Measurements from ENCODE around the gene SEPHS2.
"Not testable (repeated sequence)": the region's sequence is repeated elsewhere in the genome, so short reads cannot be mapped to it uniquely, and the experiment has no call there.

The SEPHS2 gene

DNA sequence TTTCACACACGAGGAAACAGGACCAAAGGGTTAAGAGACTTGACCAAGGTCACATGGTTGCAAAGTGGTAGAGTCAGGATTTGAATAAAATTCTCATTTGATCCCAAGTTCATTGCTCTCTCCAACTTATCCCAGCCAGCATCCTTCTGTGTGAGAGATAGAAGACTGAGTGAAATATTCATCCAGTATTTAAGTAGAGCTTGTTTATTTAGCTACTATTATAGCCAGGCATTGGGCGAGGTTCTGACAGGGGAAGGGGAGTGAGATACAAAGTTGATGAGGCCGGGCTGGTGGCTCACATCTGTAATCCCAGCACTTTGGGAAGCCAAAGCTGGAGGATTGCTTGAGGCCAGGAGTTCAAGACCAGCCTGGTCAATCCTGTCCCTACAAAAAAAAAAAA is 31.3 kb upstream of the SEPHS2 start:
- peak overlapping the region; percentile 75 for H3K27ac Mint-ChIP-seq
- peak overlapping the region; percentile 61 for H3K4me3 Mint-ChIP-seq
- H3K9me3 Mint-ChIP-seq (ENCODE audit: low read depth), result no peaks in the 10 kb centered on the region
- H3K27me3 Mint-ChIP-seq, result no peaks in the 10 kb centered on the region
- peaks cover 64% of the 10 kb centered on the region for H3K4me1 Mint-ChIP-seq (ENCODE audit: low read depth)
- peaks cover 12% of the 10 kb centered on the region for H3K36me3 Mint-ChIP-seq

DNA sequence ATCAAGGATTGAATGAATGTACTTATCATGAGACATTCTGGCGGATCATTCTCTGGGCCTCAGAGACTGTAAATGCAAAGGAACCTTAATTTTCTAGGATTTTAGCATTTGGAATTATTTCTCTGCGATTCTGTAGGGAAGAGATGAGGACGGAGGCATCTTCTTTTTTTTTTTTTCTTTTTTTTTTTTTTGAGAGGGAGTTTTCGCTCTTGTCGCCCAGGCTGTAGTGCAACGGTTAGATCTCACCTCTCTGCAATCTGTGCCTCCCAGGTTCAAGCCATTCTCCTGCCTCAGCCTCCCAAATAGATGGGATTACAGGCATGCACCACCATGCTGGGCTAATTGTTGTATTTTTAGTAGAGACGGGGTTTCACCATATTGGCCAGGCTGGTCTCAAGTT is 29.0 kb upstream of the SEPHS2 start:
- Mint-ChIP-seq H3K9me3 (ENCODE audit: low read depth) (no peaks in the 10 kb centered on the region), H3K36me3 (peaks cover 8% of the 10 kb centered on the region), H3K4me3 (peak overlapping the region; percentile 99), H3K4me1 (ENCODE audit: low read depth) (peaks cover 70% of the 10 kb centered on the region), H3K27ac (peak overlapping the region; percentile 86), H3K27me3 (no peaks in the 10 kb centered on the region)

DNA sequence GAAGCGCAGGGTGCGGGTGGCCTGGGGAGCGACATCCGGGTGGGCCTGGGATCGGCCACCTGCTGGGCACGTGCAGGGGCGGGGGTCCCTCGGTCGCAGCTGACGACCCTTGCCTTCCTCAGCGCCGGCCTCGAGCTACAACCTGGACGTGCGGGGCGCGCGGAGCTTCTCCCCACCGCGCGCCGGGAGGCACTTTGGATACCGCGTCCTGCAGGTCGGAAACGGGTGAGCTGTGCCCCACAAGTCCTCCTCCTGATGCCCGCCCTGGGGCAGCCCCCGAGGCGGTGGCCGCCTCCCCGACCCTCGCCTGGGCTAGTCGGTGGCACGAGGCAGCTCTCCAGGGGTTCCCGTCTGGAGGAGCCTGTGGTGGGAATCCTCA is 28.4 kb upstream of the SEPHS2 start:
- Mint-ChIP-seq H3K4me1 (ENCODE audit: low read depth) (peaks cover 71% of the 10 kb centered on the region), H3K27me3 (no peaks in the 10 kb centered on the region), H3K36me3 (peaks cover 8% of the 10 kb centered on the region), H3K9me3 (ENCODE audit: low read depth) (no peaks in the 10 kb centered on the region), H3K4me3 (peak overlapping the region; percentile 99), H3K27ac (peak overlapping the region; percentile 95)

DNA sequence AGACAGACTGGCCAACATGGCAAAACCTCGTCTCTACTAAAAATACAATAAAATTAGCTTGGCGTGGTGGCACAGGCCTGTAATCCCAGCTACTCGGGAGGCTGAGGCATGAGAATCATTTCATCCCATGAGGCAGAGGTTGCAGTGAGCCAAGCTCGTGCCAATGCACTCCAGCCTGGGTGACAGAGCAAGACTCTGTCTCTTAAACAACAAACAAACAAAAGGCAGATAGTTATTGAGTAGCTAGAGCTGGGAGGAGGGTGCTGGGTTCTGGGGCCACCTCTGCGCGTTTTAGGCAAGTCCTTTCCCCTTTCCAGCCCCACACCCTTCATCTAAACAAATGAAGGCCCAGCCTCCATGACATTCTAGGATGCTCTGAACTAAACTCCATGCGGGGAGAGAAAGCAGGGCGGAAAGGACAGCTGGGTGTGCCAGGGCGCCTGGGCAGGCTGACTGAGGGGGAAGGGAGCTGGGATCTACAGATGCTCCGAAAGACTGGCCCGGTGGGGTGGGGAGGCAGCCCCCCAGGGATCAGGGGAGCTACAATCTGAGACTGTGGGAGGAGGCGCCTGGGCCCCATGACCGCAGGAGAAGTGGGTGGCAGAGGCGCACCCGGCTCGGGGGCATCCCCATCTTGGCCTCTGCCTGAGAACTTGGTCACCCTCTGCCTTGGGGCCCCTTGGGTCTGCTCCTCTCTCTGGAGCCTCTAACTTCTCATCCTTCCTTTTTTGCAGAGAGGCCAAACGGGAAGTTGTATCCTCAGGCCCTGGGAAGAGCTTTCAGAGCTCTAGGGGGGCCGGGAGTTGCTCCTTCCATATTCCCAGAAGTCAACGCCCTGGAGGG is 27.8 kb upstream of the SEPHS2 start:
- peak overlapping the region; percentile 95 for H3K27ac Mint-ChIP-seq
- H3K4me3 Mint-ChIP-seq, result peak overlapping the region; percentile 99
- peaks cover 67% of the 10 kb centered on the region for H3K4me1 Mint-ChIP-seq (ENCODE audit: low read depth)
- H3K9me3 Mint-ChIP-seq (ENCODE audit: low read depth), result no peaks in the 10 kb centered on the region
- H3K27me3 Mint-ChIP-seq, result no peaks in the 10 kb centered on the region
- peaks cover 6% of the 10 kb centered on the region for H3K36me3 Mint-ChIP-seq

DNA sequence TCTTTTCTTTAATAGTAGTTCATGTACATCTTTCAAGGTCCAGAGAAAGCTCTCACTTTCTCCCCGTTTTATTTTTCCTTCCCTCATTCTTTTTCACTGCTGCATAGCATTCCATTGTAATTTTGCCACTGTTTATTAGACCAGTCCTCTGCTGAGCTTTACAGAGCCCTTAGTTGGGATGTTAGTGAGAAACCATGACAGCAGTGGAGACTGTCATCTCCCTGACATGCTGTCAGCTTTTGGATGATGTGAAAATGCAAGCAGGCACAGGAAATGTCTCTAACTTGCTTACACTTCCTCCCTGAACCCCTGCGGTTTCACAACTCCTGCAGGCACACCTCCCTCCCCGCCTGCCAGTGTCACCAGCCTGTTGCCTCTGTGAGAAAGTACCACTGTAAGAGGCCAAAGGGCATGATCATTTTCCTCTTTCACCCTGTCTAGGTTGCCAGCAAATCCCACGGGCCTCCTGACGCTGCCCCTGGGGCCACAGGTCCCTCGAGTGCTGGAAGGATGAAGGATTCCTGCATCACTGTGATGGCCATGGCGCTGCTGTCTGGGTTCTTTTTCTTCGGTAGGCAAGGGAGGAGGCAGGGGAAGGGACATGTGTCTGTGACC is 26.8 kb upstream of the SEPHS2 start, which contains the start of gene ITGAL:
ITGAL (plus strand) TSS at position 415 of the 615 bp plus-strand sequence; CDS start at position 511, 96 bp downstream.
- peak within 1 kb of the TSS; percentile 99 for H3K4me3 Mint-ChIP-seq
- H3K4me1 Mint-ChIP-seq (ENCODE audit: low read depth), result peaks cover 67% of the 10 kb centered on the region
- H3K27me3 Mint-ChIP-seq, result no peaks in the 10 kb centered on the region
- H3K9me3 Mint-ChIP-seq (ENCODE audit: low read depth), result no peaks in the 10 kb centered on the region
- H3K27ac Mint-ChIP-seq, result peak within 1 kb of the TSS; percentile 95
- H3K36me3 Mint-ChIP-seq, result peaks cover 6% of the 10 kb centered on the region

DNA sequence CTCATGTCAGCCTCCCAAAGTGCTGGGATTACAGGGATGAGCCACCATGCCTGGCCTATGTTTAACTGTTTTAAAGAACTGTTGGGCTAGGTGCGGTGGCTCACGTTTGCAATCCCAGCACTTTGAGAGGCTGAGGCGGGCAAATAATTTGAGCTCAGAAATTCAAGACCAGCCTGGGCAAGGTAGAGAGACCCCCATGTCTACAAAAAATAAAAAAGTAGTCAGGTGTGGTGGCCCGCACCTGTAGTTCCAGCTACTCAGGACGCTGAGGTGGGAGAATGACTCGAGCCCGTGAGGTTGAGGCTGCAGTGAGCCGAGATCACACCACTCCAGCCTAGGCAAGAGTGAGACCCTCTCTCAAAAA is 24.9 kb upstream of the SEPHS2 start:
- H3K27me3 Mint-ChIP-seq, result no peaks in the 10 kb centered on the region
- peaks cover 64% of the 10 kb centered on the region for H3K4me1 Mint-ChIP-seq (ENCODE audit: low read depth)
- H3K36me3 Mint-ChIP-seq, result peaks cover 6% of the 10 kb centered on the region
- H3K27ac Mint-ChIP-seq, result peak overlapping the region; percentile 90
- H3K4me3 Mint-ChIP-seq, result no peak overlapping the region
- no peaks in the 10 kb centered on the region for H3K9me3 Mint-ChIP-seq (ENCODE audit: low read depth)

DNA sequence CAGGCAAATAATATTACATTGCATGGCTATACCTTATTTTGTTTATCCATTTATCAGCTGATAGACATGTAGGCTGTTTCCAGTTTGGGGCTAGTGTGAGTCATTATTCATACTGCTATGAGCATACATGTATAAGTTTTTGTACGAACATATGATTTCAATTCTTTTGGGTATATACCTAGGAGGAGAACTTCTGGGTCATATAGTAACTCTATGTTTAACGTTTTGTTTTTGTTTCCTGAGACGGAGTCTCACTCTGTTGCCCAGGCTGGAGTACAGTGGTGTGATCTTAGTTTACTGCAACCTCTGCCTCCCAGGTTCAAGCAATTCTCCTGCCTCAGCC is 24.5 kb upstream of the SEPHS2 start:
- H3K27ac Mint-ChIP-seq, result peak overlapping the region; percentile 90
- peak overlapping the region; percentile 51 for H3K4me3 Mint-ChIP-seq
- H3K4me1 Mint-ChIP-seq (ENCODE audit: low read depth), result peaks cover 63% of the 10 kb centered on the region
- no peaks in the 10 kb centered on the region for H3K9me3 Mint-ChIP-seq (ENCODE audit: low read depth)
- peaks cover 2% of the 10 kb centered on the region for H3K36me3 Mint-ChIP-seq
- no peaks in the 10 kb centered on the region for H3K27me3 Mint-ChIP-seq

DNA sequence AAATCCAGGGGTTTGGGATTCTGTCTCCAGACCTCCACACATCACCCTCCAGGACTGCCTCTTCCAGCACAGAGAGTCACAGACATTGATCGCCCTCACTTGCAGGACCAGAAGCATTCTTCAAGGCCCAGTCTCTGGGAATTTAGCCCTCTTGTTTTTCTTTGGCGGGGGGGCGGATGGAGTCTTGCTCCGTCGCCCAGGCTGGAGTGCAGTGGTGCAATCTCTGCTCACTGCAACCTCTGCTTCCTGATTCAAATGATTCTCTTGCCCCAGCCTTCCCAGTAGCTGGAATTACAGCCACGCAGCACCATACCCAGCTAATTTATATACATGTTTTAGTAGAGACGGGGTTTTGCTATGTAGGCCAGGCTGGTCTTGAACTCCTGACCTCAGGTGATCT is 18.4 kb upstream of the SEPHS2 start:
- H3K4me3 Mint-ChIP-seq, result no peak overlapping the region
- H3K4me1 Mint-ChIP-seq (ENCODE audit: low read depth), result peaks cover 40% of the 10 kb centered on the region
- no peaks in the 10 kb centered on the region for H3K9me3 Mint-ChIP-seq (ENCODE audit: low read depth)
- no peaks in the 10 kb centered on the region for H3K36me3 Mint-ChIP-seq
- H3K27me3 Mint-ChIP-seq, result no peaks in the 10 kb centered on the region
- H3K27ac Mint-ChIP-seq, result no peak overlapping the region

DNA sequence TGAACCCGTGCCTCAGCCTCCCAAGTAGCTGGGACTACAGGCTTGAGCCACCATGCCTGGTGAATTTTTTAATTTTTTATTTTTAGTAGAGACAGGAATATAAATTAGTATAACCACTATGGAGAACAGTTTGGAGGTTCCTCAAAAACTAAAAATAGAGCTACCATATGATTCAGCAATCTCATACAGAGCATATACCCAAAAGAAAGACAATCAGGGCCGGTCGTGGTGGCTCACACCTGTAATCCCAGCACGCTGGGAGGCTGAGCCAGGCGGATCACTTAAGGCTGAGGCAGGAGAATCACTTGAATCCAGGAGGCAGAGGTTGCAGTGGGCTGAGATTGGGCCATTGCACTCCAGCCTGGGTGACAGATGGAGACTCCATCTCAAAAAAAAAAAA is 15.8 kb upstream of the SEPHS2 start:
- H3K27ac Mint-ChIP-seq; H3K4me3 Mint-ChIP-seq; H3K36me3 Mint-ChIP-seq; H3K9me3 Mint-ChIP-seq (ENCODE audit: low read depth); H3K27me3 Mint-ChIP-seq: not testable (repeated sequence)
- H3K4me1 Mint-ChIP-seq (ENCODE audit: low read depth), result peaks cover 57% of the 10 kb centered on the region

DNA sequence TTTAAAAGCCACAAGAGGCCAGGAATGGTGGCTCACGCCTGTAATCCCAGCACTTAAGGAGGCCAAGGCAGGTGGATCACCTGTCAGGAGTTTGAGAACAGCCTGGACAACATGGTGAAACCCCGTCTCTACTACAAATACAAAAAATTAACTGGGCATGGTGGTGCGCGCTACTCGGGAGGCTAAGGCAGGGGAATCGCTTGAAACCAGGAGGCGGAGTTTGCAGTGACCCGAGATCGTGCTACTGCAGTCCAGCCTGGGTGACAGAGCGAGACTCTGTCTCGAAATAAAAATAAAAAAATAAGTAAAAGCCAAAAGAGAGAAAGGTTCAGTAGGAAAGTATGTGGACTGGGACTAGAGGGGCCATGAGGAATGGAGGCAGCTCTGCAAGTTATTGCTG is 13.8 kb upstream of the SEPHS2 start:
- H3K27me3 Mint-ChIP-seq, result no peaks in the 10 kb centered on the region
- peaks cover 56% of the 10 kb centered on the region for H3K4me1 Mint-ChIP-seq (ENCODE audit: low read depth)
- H3K36me3 Mint-ChIP-seq, result no peaks in the 10 kb centered on the region
- peak overlapping the region; percentile 93 for H3K27ac Mint-ChIP-seq
- H3K4me3 Mint-ChIP-seq, result peak overlapping the region; percentile 75
- no peaks in the 10 kb centered on the region for H3K9me3 Mint-ChIP-seq (ENCODE audit: low read depth)

DNA sequence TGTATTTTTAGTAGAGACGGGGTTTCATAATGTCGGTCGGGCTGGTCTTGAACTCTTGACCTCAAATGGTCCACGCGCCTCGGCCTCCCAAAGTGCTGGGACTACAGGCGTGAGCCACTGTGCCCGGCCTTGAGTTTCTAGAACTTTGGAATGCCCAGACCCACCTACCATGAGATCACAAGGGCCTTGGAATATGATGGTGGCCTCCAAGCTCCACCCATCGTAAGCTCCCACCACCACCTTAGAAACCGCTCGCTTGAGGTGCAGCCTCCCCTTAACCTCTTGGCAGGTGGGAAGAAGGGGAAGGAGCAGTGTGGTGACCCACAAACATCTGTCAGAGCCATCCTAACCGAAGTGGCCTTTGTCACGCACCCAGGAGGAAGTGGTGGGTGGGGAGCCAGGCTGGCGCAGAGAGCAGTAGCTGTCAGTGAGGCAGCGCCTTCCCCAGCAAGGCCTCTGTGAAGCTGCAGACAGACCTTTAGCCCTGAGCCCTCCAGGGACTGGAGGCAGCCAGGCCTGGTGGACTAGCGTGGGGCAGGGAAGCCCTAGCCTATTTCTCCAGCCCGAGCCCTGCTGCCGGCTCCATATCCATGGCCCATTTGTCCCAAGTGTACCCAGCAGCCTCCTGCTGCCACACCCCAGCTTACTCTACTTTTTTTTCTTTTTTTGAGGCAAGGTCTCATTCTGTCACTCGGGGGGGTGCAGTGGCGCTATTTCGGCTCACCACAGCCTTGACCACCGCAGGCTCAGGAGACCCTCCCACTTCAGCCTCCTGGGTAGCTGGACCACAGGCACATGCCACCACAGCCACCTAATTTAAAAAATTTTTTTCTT is 13.1 kb upstream of the SEPHS2 start:
- H3K36me3 Mint-ChIP-seq, result no peaks in the 10 kb centered on the region
- peak overlapping the region; percentile 93 for H3K27ac Mint-ChIP-seq
- peak overlapping the region; percentile 75 for H3K4me3 Mint-ChIP-seq
- H3K9me3 Mint-ChIP-seq (ENCODE audit: low read depth), result no peaks in the 10 kb centered on the region
- H3K27me3 Mint-ChIP-seq, result no peaks in the 10 kb centered on the region
- H3K4me1 Mint-ChIP-seq (ENCODE audit: low read depth), result peaks cover 58% of the 10 kb centered on the region

DNA sequence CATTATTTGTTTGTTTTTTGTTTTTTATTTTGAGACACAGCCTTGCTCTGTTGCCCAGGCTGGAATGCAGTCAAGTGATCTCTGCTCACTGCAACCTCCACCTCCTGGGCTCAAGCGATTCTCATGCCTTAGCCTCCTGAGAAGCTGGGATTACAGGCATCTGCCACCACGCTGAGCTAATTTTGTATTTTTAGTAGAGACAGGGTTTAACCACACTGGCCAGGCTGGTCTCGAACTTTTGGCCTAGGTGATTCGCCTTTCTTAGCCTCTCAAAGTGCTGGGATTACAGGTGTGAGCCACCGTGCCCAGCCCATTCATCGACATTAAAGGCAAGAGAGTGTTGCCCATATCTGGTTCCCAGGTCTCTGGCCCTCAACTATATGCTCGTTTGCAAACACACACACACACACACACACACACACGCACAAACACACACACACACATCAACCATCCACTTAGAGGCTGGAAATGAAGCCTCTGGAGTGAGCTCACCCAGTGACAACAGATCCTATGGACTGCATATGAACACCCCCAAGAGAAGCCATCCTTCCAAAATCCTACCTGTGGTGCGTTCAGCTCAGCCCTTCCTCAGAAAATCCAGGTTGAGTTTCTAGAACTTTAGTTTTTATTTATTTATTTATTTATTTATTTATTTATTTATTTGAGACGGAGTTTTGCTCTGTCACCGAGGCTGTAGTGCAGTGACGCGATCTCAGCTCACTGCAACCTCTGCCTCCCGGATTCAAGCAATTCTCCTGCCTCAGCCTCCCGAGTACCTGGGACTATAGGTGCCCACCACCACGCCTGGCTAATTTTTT is 12.3 kb upstream of the SEPHS2 start:
- Mint-ChIP-seq H3K4me3 (peak overlapping the region; percentile 75), H3K27ac (peak overlapping the region; percentile 93), H3K36me3 (no peaks in the 10 kb centered on the region)

DNA sequence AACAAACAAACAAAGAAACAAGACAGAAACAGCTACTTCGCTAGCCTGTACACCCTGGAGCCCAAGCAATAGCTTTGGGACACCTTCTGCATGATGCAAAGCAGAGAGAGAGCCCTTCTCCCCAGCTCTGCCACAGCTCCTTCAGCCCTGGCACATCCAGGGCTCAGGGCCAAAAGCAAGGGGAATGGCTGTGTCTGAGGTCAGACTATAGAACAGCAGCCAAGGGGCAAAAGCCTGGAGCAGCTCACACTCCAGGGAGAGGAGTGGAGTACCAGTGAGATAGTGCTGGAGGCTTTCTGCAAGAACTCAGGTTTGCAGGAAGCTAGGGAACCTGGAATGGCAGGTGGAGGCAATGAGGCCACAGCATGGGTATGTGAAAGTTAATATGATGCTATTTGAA is 11.6 kb upstream of the SEPHS2 start:
- Mint-ChIP-seq H3K27me3 (no peaks in the 10 kb centered on the region), H3K4me1 (ENCODE audit: low read depth) (peaks cover 59% of the 10 kb centered on the region), H3K27ac (peak overlapping the region; percentile 89), H3K4me3 (peak overlapping the region; percentile 20), H3K9me3 (ENCODE audit: low read depth) (no peaks in the 10 kb centered on the region), H3K36me3 (no peaks in the 10 kb centered on the region)

More for the DNA sequence above, 12.3 kb upstream of the SEPHS2 start:
- Mint-ChIP-seq H3K4me1 (ENCODE audit: low read depth) (peaks cover 55% of the 10 kb centered on the region), H3K9me3 (ENCODE audit: low read depth) (no peaks in the 10 kb centered on the region), H3K27me3 (no peaks in the 10 kb centered on the region)

DNA sequence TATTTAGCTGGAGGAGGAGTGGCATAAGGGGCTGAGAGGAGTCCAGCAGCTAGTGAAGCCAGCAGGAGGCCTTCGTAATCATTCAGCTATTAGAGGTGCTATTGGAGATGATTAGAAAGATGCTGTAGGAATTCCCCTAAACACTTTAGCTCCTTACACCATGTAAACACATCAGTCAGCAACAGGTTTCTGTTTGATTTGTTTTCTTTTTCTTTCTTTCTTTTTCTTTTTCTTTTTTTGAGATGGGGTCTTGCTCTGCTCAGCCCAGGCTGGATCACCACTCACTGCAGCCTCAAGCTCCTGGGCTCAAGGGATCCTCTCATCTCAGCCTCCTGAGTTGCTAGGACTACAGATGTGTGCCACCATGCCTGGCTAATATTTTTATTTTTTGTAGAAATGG is 10.6 kb upstream of the SEPHS2 start:
- Mint-ChIP-seq H3K4me1 (ENCODE audit: low read depth) (peaks cover 56% of the 10 kb centered on the region), H3K36me3 (no peaks in the 10 kb centered on the region), H3K27me3 (no peaks in the 10 kb centered on the region), H3K27ac (peak overlapping the region; percentile 89), H3K4me3 (no peak overlapping the region), H3K9me3 (ENCODE audit: low read depth) (no peaks in the 10 kb centered on the region)

Data from activated naive CD8-positive, alpha-beta T cell (primary cell).